GM12865 (cell line): Measurements from ENCODE around the gene NOC2L.
"Not testable (repeated sequence)": the region's sequence is repeated elsewhere in the genome, so short reads cannot be mapped to it uniquely, and the experiment has no call there.

Experiments
- DNase-seq: peaks from one replicate; pipeline ENCODE4 v3.0.0; 2010; ENCODE audit warnings: low read depth
- H3K4me3 ChIP-seq: 2 replicates; pipeline ENCODE4 v1.5.1; 2011; ENCODE audit warnings: mild to moderate bottlenecking, low read depth, low read length, control low read depth
- TF ChIP-seq, protein P1 (sequence below): IDR thresholded peaks from 2 replicates; pipeline ENCODE4 v1.5.1; 2011; ENCODE audit warnings: low read length, control low read depth, low read depth, inconsistent platforms; ENCODE audit not compliant: insufficient read depth; ENCODE audit errors: missing control alignments

NOC2L gene

DNA sequence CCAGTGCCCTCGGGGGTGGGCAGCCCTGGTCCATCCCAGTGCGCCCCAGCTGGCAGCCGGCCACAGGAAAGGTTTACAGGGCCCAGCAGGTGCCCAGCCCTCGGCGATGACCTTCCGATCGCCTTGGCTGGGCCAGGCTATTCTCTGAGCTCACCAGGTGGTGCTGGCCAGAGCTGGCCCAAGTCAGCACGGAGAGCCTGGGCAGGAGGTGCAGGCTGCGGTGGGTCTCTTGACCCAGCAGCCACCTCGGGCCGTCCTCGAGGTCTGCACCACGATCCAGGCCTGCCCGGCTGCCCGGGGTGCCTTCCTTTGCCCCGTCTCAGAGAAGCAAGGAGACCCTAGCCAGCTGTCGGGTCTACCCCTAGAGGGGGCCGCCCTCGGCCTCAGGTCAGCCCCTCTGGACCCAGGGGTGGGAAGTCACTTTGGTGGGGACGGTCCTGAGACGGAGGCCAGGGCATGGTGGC lies 22.5 kb upstream of the NOC2L start:
- no peak overlapping the region for H3K4me3 ChIP-seq
- no peak for DNase-seq
- TF ChIP-seq, protein P1, sequence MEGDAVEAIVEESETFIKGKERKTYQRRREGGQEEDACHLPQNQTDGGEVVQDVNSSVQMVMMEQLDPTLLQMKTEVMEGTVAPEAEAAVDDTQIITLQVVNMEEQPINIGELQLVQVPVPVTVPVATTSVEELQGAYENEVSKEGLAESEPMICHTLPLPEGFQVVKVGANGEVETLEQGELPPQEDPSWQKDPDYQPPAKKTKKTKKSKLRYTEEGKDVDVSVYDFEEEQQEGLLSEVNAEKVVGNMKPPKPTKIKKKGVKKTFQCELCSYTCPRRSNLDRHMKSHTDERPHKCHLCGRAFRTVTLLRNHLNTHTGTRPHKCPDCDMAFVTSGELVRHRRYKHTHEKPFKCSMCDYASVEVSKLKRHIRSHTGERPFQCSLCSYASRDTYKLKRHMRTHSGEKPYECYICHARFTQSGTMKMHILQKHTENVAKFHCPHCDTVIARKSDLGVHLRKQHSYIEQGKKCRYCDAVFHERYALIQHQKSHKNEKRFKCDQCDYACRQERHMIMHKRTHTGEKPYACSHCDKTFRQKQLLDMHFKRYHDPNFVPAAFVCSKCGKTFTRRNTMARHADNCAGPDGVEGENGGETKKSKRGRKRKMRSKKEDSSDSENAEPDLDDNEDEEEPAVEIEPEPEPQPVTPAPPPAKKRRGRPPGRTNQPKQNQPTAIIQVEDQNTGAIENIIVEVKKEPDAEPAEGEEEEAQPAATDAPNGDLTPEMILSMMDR, result no peak

DNA sequence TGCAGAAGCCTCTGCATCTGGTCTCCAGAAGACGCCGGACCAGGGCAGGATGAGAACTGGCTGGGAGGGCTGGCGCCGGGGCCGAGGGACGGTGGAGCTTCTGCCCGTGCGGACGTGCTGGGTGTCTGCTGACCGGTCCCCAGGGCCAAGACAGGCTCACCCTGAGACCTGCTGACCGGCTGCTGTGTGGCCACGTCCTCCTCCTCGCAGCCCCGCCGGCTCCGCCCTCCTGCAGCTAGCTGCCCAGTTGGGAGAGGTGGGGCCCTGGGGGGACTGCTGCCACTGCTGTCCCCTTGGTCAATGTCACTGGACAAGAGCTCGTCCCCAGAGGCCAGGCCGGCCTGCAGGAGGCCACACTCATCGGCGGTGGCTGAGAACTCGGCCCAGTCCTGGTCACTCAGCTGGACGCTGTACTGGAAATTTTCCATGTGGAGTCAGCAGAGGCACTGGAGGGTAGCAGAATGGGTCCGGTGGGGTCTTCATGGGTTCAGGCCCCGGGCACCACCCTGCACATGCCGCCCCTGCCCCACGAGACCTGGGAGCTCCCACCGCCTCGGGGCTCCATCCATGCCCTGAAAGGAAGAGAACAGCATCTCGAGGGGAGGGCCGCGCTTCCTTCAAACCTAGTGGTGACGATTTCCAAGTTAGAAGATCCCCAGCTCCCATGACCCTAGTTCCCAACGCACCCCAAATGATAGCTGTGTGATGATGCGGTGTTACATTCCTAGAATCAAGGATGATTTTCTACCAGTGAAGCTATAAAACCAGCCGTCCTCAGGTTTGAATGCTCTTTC lies 21.7 kb upstream of the NOC2L start:
- H3K4me3 ChIP-seq, result no peak overlapping the region
- TF ChIP-seq, protein P1, result no peak
- DNase-seq, result no peak

DNA sequence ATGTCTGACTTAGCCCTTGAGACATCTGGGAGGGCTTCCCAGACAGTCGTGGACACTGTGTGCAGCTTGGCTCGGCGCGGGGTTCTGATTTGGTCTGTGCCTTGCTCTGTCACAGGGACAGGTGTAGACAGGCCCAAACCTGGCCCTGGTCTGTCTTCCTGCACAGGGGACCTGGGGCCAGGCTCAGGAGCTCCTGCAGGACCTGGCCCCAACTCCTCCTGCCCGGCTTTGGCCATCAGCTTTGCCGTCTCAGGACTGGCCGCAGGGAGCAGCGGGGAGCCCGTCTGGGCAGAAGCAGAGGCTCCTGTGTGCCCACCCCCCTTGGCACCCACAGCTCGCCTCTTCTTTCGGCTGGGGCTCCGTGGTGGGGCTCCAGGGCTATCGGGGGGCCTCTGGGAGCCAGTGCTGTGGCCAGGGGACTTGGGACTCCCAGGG lies 21.1 kb upstream of the NOC2L start:
- TF ChIP-seq, protein P1, result no peak
- H3K4me3 ChIP-seq, result no peak overlapping the region
- no peak for DNase-seq

DNA sequence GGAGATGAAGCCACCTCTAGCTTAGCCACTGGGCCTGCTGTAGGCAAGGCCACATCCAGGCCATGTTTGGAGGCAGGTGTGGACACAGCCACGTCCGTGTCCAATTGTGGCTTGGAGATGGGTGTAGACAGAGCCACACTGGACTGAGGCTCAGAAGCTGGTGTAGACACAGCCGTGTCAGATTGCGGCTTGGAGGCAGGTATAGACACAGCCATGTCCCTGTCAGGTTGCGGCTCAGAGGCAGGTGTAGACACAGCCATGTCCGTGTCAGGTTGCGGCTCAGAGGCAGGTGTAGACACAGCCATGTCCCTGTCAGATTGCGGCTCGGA lies 20.7 kb upstream of the NOC2L start:
- TF ChIP-seq, protein P1, result no peak
- no peak overlapping the region for H3K4me3 ChIP-seq
- no peak for DNase-seq

DNA sequence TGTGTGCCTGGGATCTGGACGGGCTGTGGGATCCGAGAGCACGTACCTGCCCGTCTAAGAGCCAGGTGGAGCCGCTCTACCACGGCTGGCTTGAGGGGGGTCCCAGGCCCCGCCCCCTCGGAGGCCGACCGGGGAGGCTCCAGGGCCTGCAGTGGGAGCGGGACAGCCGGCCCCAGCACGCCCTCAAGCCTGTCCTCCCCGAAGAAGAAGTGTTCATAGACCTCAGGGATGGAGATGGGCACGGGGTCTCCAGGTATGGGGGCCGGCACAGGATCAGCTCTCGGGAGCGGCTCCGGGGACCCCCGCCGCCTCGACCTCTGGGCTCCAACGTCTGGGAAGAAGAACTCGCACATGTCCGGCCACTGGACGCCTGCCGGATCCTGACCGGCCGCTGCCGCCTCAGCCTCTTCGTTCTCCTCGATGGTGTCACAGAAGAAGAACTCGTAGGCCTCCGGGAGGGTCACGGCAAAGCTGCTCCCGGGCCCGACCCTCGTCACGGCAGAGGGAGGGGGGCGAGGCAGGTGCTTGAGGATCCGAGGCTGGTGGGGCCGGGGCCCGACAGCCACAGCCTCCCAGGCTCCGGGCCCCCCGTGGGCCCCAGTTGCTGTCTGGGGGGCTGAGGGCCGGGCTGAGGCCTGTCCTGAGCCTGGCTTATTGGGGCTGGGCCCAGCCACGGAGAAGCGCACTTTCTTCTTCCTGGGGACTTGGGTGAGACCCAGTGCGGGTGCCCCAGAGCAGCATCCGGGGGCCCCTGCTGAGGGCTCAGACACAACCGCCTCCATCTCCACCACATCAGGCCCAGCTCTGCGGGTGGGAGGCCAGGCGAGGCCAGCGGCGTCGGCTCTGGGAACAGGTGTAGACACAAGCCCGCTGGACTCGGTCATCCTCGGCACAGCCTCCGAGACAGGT lies 20.0 kb upstream of the NOC2L start:
- DNase-seq, result no peak
- TF ChIP-seq, protein P1, result no peak
- no peak overlapping the region for H3K4me3 ChIP-seq

DNA sequence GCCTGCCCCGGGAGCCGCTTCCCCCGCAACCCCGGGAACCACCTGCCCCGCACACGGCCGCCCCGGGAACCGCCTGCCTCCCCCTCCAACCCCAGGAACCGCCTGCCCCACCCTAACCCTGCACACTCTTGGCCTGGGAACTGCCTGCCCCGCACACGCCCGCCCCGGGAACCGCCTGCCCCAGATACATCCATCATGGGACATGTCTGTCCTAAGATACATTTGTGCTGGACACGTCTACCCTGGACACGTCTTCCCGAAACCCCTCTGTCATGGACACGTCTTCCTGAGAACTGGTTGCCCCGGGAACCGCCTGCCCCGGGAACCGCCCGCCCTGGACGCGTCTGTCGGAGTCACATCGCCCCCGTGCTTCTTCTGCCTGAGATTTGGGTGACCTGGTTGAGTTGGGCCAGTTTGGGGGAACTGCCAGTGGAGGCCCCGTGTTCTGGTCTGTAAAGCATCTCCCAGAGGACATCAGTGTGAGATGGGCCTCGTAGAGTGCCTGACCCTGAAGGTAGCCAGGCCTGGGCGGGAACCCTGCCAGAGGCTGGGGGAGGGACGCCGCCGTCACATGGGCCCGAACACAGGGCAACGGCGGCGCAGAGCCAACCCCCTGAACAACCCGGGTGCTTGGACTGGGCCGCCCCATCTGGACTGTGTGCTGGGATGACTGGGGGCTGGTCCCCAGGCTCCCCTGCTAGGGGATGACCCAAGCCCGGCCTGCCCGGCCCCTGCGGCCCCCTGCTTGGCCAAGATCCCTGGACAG lies 19.2 kb upstream of the NOC2L start:
- no peak for DNase-seq
- H3K4me3 ChIP-seq, result no peak overlapping the region
- TF ChIP-seq, protein P1, result no peak

DNA sequence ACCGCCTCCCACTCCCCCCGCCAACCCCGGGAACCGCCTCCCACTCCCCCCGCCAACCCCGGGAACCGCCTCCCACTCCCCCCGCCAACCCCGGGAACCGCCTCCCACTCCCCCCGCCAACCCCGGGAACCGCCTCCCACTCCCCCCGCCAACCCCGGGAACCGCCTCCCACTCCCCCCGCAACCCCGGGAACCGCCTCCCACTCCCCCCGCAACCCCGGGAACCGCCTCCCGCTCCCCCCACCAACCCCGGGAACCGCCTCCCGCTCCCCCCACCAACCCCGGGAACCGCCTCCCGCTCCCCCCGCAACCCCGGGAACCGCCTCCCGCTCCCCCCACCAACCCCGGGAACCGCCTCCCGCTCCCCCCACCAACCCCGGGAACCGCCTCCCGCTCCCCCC lies 17.7 kb upstream of the NOC2L start:
- DNase-seq, H3K4me3 ChIP-seq: not testable (repeated sequence)
